HG03442 (cell line): ENCODE results near the gene MMP7.

Experiments
- ATAC-seq: cut with Tn5 transposase; IDR thresholded peaks from one replicate; pipeline ENCODE4 v1.9.1; 2021; ENCODE audit warnings: mild to moderate bottlenecking, moderate library complexity; ENCODE audit not compliant: unreplicated experiment

The MMP7 gene

DNA sequence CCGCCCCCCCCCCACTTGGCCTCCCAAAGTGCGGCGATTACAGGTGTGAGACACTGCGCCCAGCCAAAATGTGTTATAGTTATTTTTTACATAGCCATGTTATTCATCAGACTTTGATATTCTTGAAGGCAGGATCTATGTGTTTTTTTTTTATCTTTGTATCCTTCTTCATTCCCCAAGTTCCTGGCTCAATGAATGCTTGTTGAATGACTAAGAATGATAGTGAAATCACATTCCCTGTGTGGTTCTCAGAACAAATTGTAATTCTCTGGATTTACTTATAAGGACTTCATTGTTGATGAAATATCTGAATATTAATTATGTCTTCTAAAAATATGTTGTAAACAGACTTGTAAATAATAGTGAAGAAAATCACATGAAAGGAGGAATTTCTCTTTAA, 33.5 kb downstream of the MMP7 start:
- no peak for ATAC-seq

DNA sequence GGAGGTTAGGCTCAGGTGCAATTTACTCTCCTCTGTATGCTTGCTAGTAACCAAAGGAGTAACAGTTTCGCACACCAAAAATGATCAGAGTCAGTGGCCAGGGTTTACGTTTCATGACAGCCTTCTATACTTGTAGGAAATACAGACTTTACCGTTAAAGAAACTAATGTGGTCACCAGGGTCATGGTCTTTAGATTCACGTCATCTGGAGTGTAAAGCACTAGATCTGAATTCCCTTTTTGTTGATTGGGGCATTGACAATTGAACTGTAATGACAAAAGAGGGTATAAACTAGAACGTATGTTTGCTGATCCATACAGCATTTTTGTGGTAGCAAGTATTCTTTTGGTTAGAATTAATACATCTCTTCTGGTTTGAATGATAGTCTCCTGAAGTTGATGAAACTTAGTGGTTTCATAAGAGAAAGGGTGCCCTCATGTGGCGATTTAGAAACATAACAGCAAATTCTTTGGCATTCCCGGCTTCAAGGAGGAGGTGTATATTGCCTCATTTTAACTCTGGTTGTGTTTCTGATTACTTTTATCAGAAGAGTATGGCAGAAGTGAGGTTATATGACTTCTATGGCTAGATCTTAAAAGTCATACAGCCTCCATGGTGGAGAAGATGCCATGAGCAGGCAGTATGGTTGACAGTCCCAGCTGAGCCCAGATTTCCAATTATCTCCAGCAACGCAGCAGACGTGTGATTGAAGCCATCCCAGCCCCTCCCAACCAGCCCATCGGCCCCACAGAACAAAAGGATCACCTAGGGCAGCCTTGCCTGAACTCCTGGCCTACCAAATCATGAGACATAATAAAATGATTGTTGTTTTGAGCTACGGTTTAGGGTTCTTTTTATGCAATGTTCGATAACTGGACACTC, 35.1 kb downstream of the MMP7 start:
- ATAC-seq = peak; percentile 86

GRCh38 chr11:102494216-102494615, 36.3 kb downstream of the MMP7 start:
- no peak for ATAC-seq

DNA sequence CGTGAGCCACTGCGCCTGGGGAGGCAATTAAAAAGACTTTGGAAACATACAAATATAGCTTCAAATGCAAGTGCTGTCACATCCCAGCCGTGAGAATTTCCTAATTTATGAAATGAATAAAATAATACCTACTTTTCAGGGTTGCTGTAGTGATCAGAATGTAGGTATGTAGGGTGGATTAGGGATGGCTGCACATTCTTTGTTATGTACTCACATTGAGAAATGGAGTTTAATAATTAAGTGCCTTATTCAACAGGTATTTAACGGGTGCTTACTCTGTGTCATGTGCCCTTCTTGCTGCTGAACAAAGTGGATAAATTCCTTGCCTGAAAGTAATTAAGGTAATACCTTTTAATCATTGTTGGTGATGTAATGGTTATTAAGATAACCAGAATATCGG, 37.0 kb downstream of the MMP7 start:
- no peak for ATAC-seq

GRCh38 chr11:102491969-102492368, 38.6 kb downstream of the MMP7 start:
- ATAC-seq = no peak

DNA sequence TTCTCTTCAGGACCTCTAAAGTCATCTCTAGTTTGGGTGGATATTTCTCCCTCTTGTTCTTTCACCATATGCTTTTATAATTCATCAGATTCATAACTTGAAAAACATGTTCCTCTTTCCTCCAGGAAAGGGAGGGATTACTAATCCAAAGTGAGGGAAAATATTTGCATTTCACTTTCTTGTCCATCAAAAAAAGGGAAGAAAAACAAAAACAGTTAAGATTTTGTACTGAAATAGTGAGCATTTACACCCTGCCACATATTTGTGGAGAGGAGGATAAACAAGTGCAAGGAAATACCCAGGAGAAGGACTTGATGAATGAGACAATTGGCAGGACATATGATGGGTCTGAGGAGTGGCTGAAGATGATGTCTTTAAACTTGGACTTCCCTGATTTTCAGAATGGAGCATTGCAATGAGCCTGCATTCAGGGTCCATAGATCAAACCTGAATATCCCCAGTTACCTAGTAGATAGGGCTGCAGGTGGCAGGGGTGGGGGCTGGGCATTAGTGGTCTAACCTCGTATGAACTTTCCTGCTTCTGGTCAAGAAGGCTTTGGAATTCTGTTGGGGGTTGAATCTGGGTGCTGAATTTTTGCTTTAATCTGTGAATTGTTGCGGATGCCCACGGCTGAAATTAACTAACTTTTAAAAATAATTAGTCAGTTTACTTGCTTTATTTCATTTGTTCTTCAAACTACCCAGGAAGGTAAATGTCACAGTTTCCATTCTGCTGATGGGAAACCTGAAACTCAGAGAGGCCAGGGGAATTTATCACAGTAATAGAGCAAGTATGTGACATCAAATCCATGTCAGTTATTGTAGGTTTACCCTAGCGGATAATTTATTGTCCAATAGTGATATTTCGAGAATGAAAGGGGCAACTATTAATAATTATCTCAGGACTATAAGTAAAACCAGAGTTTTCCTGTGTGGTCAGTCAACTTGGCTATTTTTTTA, 41.1 kb downstream of the MMP7 start:
- no peak for ATAC-seq

DNA sequence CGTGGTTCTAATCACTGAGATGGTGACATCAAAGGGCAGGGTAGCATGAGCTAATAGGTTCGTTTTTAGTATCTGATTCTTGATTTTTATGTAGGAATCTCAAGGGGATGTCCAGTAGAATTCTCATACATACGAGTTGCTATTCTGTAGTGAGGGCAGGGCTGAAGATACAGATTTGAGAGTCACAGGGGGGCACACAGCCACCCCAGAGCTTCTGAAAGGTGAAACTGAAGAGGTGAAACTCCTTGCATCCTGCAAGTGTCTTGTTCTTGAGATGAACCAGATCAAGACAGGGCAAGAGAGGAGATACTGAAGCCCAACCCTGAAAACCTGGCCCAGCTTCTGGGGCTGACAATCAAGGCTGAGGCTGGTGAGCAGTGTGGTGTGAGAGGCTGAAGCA, 42.3 kb downstream of the MMP7 start:
- peak; percentile 72 for ATAC-seq

DNA sequence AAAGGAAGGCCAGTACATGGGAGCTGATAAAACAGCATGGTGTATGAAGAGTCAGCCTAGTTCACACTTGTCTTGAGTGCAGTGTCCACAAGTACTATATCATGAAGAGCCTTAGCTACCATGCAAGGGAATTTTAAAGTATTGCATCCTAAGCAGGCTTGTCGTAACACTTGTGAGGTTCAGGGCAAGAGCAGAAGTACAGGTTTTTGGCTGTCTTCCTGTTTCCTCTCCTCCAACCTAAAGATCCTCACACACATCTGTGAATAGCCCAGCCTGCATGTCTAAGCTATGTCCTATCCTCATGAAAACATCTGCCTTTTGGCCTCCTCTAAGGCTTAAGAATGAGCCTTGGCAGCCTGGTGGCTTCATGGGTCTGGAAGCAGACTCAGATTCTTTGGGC, 43.3 kb downstream of the MMP7 start:
- ATAC-seq = no peak

- ATAC-seq = no peak
Observed at GRCh38 chr11:102486584-102486983, 44.0 kb downstream of the MMP7 start.

GRCh38 chr11:102485095-102485722, 45.3 kb downstream of the MMP7 start:
- no peak for ATAC-seq

DNA sequence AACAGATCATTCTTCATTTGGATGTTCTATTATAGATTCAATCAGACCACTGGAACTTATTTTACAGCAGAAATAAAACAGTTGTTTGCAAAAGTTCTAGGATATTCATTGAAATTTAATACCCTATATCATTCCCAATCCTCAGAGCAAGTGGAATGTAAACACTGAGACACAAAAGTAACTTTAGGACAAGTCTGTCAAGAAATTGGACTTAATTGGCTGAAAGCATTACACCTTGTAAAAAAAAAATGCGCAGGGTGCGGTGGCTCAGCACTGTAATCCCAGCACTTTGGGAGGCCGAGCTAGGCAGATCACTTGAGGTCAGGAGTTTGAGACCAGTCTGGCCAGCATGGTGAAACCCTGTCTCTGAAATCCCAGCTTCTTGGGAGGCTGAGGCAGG, 48.1 kb downstream of the MMP7 start:
- no peak for ATAC-seq

- no peak for ATAC-seq
Observed at GRCh38 chr11:102479733-102480132, 50.8 kb downstream of the MMP7 start.

DNA sequence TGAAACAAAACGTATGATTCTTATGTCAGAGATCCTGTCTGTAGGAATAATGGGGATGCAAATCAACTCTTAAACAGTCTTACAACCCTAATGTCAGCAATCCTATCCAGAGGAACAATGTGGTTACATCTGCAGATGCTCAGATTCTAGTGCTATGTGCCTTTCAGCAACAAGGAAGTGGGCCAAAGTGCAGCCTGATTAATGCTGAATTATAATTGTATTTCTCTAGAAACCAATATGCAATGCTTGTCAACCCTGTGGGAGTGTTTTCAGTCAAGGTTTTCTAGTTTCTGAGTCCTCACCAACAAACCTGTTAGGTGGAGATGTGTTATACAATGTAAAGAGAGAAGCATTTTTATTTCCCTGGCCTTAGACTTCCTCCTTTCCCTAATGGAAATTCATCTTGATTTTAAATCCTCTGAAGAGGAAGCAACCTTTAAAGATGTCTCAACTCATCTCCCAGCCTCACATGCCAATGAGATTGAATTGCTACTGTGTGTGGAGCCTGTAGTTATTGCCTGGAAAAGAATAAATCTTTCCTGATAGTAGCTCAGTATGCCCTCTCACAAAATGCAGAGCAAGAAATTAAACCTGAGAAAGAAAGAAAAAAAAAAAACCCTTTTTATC, 51.8 kb downstream of the MMP7 start:
- no peak for ATAC-seq

DNA sequence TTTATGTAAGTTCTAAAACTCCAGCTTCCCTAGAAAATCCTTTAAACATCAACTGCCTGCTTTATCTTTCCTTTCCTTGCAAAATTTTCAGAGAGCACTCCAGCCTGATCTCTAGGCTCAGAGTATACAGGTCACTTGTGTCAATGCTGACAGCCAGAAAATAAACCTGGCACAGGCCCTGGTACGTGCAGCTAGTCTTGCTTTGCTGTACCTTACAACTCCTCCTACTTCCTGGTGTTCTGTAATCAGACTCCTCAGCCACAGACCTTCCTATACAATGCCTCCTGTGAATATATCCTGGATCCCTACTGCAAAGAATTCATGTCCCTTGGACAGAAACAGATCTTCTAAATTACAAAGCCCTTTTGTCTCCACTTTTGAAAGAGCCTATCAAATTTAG, 53.7 kb downstream of the MMP7 start:
- ATAC-seq = peak; percentile 47

GRCh38 chr11:102476069-102476468, 54.5 kb downstream of the MMP7 start:
- ATAC-seq = no peak

- ATAC-seq = no peak
Observed at GRCh38 chr11:102473543-102473942, 57.0 kb downstream of the MMP7 start.

DNA sequence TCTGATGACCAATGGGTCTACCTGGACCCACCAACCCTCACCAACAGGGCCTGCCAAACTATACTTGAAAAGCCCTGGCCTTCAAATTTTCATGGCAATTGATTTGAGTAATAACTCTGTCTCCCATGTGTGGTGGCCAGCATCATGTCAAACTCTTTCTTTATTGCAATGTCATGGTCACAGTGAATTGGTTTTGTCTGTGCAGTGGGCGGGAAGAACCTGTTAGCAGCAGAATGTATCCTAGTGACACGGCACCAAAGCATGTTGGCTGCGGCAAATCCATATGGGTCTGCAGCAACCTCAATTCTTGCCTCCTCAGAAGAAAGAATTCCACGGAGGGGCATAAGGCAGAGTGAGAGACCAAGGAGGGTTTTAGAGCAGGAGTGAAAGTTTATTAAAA, 58.4 kb downstream of the MMP7 start:
- no peak for ATAC-seq

DNA sequence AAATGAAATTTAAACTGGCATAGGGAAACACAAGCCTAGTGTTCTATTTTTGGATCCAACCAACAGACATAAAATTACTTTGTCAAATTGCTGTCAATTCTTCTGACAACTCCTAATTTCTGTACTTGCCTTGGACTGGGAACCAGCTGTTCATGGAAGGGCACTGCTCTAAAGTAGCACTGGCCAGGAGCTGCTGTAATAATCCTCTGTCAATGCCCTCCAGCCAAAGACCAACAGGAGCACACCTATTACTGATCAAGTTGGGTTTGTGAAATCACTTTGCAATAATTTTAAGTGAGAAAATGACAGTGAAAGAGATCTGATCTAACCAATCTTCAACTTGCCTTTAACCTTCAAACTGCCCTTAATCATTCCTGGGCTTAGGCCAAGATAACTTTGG, 59.1 kb downstream of the MMP7 start:
- no peak for ATAC-seq
